HCT116 (cell line): ENCODE measurements around the gene FBXW8. TPM values are rescaled to one million over a fixed set of nuclear protein-coding genes. Genes with fewer than 3 reads are reported as not detected.
A peak's percentile ranks its signal among the peaks of the same experiment; 100 is the strongest.

ENCODE experiments used
- ATAC-seq: fragments of 200-7000 bp; cut with Tn5 transposase; 2 replicates; pipeline ENCODE4 v1.9.1; 2020; ENCODE audit warnings: mild to moderate bottlenecking, moderate library complexity
- BruUV-seq: library from RNA; stranded (reverse); fragments of 400-500 nt; replicated peaks from 2 replicates; lab custom pipeline; 2021; lab: Mats Ljungman, UMichigan
- CTCF ChIA-PET: fragments of 300-600 bp; sonication (Branson Sonifier 250); formaldehyde crosslinking; loops from one replicate; lab custom pipeline; 2021; ENCODE audit warnings: antibody characterized with exemption; lab: Charles Lee
- POLR2A ChIA-PET: fragments of 300-600, 350-600 bp; sonication (Branson Sonifier 250); formaldehyde crosslinking; loops from one replicate; lab custom pipeline; 2021; ENCODE audit warnings: antibody characterized with exemption; lab: Charles Lee
- RAD21 ChIA-PET, 2 experiments: fragments of 300-600 bp; sonication (Branson Sonifier 250); formaldehyde crosslinking; loops; one replicate each; lab custom pipeline; 2023; ENCODE audit warnings: low total read pairs in 2 of 2; ENCODE audit not compliant: uncharacterized antibody in 2 of 2, unreplicated experiment in 2 of 2, low non-redundant PET in 1 of 2; lab: Charles Lee
- DNase-seq: peaks from one replicate; pipeline ENCODE4 v3.0.0-alpha.2; 2010; ENCODE audit warnings: low read depth, low spot score
- H2AFZ ChIP-seq: fragments of 200-600 bp; shearing (Covaris generic), sonication (generic); 2 replicates; pipeline ENCODE4 v1.6.1; 2017; ENCODE audit warnings: low read depth, mixed run types, mixed read lengths, antibody characterized with exemption, low read length; ENCODE audit not compliant: poor library complexity, severe bottlenecking
- H3K27ac ChIP-seq: 2 replicates; pipeline ENCODE4 v1.5.1; 2012; ENCODE audit warnings: low read depth, low read length
- H3K27me3 ChIP-seq: fragments of 200-600 bp; sonication (generic); 2 replicates; pipeline ENCODE4 v1.6.1; 2016; ENCODE audit warnings: mixed run types, low read length, mixed read lengths; ENCODE audit not compliant: insufficient read depth
- H3K36me3 ChIP-seq, 2 experiments: fragments of 200-500 bp in 1 of 2; fragments of 200-600 bp in 1 of 2; sonication (Bioruptor generic) in 1 of 2; sonication (generic) in 1 of 2; 2 replicates each; pipeline versions ENCODE4 v1.5.1 to v1.6.1; 2014 to 2016; ENCODE audit warnings: low read length in 2 of 2, inconsistent platforms in 1 of 2, mixed read lengths in 1 of 2, mixed run types in 1 of 2; ENCODE audit not compliant: insufficient read depth in 2 of 2, control insufficient read depth in 1 of 2
- H3K4me1 ChIP-seq, 2 experiments: fragments of 200-600 bp in 1 of 2; sonication (generic) in 1 of 2; 2 replicates each; pipeline versions ENCODE4 v1.5.1 to v1.6.1; 2012 to 2017; ENCODE audit warnings: low read length in 2 of 2, inconsistent platforms in 1 of 2, mild to moderate bottlenecking in 1 of 2, mixed read lengths in 1 of 2, mixed run types in 1 of 2, moderate library complexity in 1 of 2; ENCODE audit not compliant: insufficient read depth in 2 of 2, control insufficient read depth in 1 of 2
- H3K4me2 ChIP-seq: fragments of 200-600 bp; sonication (generic); 2 replicates; pipeline ENCODE4 v1.6.1; 2017; ENCODE audit warnings: mixed run types, low read length, mixed read lengths
- H3K4me3 ChIP-seq, 2 experiments: fragments of 200-600 bp in 1 of 2; sonication (generic) in 1 of 2; replicated peaks in 1 of 2; 2 replicates each; pipeline ENCODE4 v1.5.1; 2011 to 2016; ENCODE audit warnings: low read length in 2 of 2, control low read depth in 1 of 2, low read depth in 1 of 2, mild to moderate bottlenecking in 1 of 2, mixed read lengths in 1 of 2, mixed run types in 1 of 2
- H3K79me2 ChIP-seq: fragments of 200-600 bp; sonication (generic); 2 replicates; pipeline ENCODE4 v1.6.1; 2017; ENCODE audit warnings: mild to moderate bottlenecking, mixed run types, low read length, moderate library complexity, mixed read lengths; ENCODE audit not compliant: insufficient read depth
- H3K9ac ChIP-seq: fragments of 200-600 bp; sonication (generic); 2 replicates; pipeline ENCODE4 v1.6.1; 2016; ENCODE audit warnings: low read length, mixed read lengths
- H3K9me2 ChIP-seq: fragments of 200-600 bp; sonication (generic), shearing (Covaris generic); 2 replicates; pipeline ENCODE4 v1.6.1; 2017; ENCODE audit warnings: mixed run types, mild to moderate bottlenecking, moderate library complexity; ENCODE audit not compliant: insufficient read depth
- H3K9me3 ChIP-seq, 2 experiments: fragments of 200-500 bp in 1 of 2; fragments of 200-600 bp in 1 of 2; sonication (Bioruptor generic) in 1 of 2; sonication (generic) in 1 of 2; 2 replicates each; pipeline ENCODE4 v1.6.1; 2014 to 2017; ENCODE audit warnings: low read length in 2 of 2, mixed read lengths in 2 of 2, inconsistent platforms in 1 of 2, low read depth in 1 of 2, mild to moderate bottlenecking in 1 of 2, mixed run types in 1 of 2, moderate library complexity in 1 of 2; ENCODE audit not compliant: control insufficient read depth in 1 of 2, insufficient read depth in 1 of 2
- H4K20me1 ChIP-seq: fragments of 200-600 bp; sonication (generic), shearing (Covaris generic); 2 replicates; pipeline ENCODE4 v1.6.1; 2017; ENCODE audit warnings: mixed run types, mild to moderate bottlenecking, moderate library complexity; ENCODE audit not compliant: insufficient read depth
- EZH2 ChIP-seq: fragments of 200-600 bp; sonication (generic); IDR thresholded peaks from 2 replicates; pipeline ENCODE4 v1.6.1; 2017; ENCODE audit warnings: antibody characterized with exemption, mixed run types
- EZH2phosphoT487 ChIP-seq: fragments of 200-600 bp; IDR thresholded peaks from 2 replicates; pipeline ENCODE4 v1.6.1; 2018; ENCODE audit warnings: antibody characterized with exemption, borderline replicate concordance
- POLR2A ChIP-seq: IDR thresholded peaks from 2 replicates; pipeline ENCODE4 v1.7.0; 2011; ENCODE audit warnings: borderline replicate concordance; ENCODE audit not compliant: insufficient read depth, insufficient read length; ENCODE audit errors: extremely low read depth
- RAD21 ChIP-seq: IDR thresholded peaks from 2 replicates; pipeline ENCODE4 v1.6.1; 2012; ENCODE audit warnings: low read depth, mild to moderate bottlenecking
- SP1 ChIP-seq: IDR thresholded peaks from 2 replicates; pipeline ENCODE4 v1.6.1; 2012; ENCODE audit warnings: low read depth
- SRF ChIP-seq: IDR thresholded peaks from 2 replicates; pipeline ENCODE4 v1.6.1; 2012; ENCODE audit warnings: low read depth
- TCF7L2 ChIP-seq: IDR thresholded peaks from 2 replicates; pipeline ENCODE4 v1.7.0; 2011; ENCODE audit warnings: borderline replicate concordance, inconsistent platforms; ENCODE audit not compliant: insufficient read depth, insufficient read length; ENCODE audit errors: extremely low read depth
- ZNF274 ChIP-seq: fragments of 200-500 bp; sonication (Bioruptor generic); IDR thresholded peaks from 2 replicates; pipeline ENCODE4 v1.6.1; 2014; ENCODE audit warnings: mild to moderate bottlenecking, low read depth, low read length, inconsistent platforms
- intact Hi-C: fragments of 100-400 bp; cut with micrococcal nuclease; formaldehyde crosslinking; loops from 2 replicates; pipeline ENCODE4 v1.10.0; 2022
- total RNA-seq: library from RNA; stranded (reverse); gene quantifications from one replicate; pipeline ENCODE4 v1.2.1, GENCODE V29; 2021; ENCODE audit not compliant: unreplicated experiment
- TF ChIP-seq, protein P1 (sequence below), 3 experiments: fragments of 200-600 bp in 1 of 3; sonication (generic) in 1 of 3; IDR thresholded peaks in 2 of 3; conservative IDR thresholded peaks in 1 of 3; 2 replicates each; pipeline ENCODE4 v1.5.1; 2012 to 2017; ENCODE audit warnings: low read depth in 2 of 3, low read length in 2 of 3, antibody characterized with exemption in 1 of 3, borderline replicate concordance in 1 of 3, control low read depth in 1 of 3, mild to moderate bottlenecking in 1 of 3, mixed read lengths in 1 of 3, mixed run types in 1 of 3, moderate library complexity in 1 of 3; ENCODE audit not compliant: insufficient read depth in 1 of 3
- TF ChIP-seq, protein P2 (sequence below): IDR thresholded peaks from 2 replicates; pipeline ENCODE4 v1.6.1; 2012

The FBXW8 gene
- total RNA-seq, 1 experiment from 2014 or later, result 14.6 TPM

DNA sequence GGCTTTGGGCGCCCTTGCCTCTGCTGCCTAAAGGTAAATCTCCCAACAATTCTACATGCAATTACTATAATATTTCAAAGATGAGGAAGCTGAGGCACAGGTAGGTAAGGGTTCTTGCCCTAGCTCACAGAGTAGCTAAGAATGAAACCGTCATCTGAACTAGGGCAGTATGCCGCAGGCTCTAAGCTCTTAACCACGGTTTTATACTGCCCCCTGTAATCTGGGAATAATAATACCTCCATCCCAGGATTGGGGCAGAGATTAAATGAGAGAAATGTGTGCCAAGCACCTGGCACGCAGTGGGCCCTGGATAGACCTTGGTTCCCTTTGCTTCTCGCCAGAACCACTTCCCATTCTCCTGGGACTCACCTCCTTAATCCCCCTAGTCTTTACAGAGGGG, 28.0 kb upstream of the FBXW8 start:
- no peaks in the 10 kb centered on the region for H4K20me1 ChIP-seq
- CTCF ChIA-PET, result interaction anchor here (0.6 to 1.9 kb wide), 5 partner anchors 8 to 179 kb away, joined by 3 to 17 read pairs (median 15); no protein-coding TSS in a partner anchor
- TF ChIP-seq, protein P1, sequence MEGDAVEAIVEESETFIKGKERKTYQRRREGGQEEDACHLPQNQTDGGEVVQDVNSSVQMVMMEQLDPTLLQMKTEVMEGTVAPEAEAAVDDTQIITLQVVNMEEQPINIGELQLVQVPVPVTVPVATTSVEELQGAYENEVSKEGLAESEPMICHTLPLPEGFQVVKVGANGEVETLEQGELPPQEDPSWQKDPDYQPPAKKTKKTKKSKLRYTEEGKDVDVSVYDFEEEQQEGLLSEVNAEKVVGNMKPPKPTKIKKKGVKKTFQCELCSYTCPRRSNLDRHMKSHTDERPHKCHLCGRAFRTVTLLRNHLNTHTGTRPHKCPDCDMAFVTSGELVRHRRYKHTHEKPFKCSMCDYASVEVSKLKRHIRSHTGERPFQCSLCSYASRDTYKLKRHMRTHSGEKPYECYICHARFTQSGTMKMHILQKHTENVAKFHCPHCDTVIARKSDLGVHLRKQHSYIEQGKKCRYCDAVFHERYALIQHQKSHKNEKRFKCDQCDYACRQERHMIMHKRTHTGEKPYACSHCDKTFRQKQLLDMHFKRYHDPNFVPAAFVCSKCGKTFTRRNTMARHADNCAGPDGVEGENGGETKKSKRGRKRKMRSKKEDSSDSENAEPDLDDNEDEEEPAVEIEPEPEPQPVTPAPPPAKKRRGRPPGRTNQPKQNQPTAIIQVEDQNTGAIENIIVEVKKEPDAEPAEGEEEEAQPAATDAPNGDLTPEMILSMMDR (IDR thresholded peaks at IDR 0.05 in 2 of 3, conservative IDR thresholded peaks at IDR 0.05 in 1 of 3; ENCODE audit: borderline replicate concordance in 1 of 3, insufficient read depth in 1 of 3, low read depth in 2 of 3, low read length in 2 of 3), result peak in 2 of 3 experiments; percentile 43 to 74; a peak in 4 of 6 replicates
- peak; percentile 83 for TF ChIP-seq RAD21
- TF ChIP-seq SRF, result no peak
- TF ChIP-seq, protein P2, sequence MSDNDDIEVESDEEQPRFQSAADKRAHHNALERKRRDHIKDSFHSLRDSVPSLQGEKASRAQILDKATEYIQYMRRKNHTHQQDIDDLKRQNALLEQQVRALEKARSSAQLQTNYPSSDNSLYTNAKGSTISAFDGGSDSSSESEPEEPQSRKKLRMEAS, result no peak

DNA sequence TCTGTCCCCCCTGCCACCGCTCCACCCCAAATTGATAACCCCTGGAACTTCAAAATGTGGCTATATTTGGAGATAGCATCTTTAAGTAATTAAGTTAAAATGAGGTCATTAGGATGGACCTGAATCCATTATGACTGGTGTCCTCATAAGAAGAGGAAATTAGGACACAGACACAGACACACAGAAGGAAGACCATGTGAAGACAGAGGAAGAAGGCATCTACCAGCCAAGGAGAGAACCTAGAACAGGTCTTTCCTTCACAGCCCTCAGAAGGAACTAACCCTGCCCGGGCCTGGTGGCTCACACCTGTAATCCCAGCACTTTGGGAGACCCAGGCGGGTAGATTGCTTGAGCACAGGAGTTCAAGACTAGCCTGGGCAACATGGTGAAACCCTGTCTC, 25.9 kb upstream of the FBXW8 start:
- ChIA-PET CTCF (no interaction called here), RAD21 (no interaction called here), POLR2A (no interaction called here)
- peaks cover 5 to 14% of the 10 kb centered on the region in 2 experiments; a peak in 3 of 4 replicates for H3K4me1 ChIP-seq
- no peaks in the 10 kb centered on the region for H3K79me2 ChIP-seq
- H3K4me2 ChIP-seq, result no peak overlapping the region
- no TSS peak for BruUV-seq
- H3K9me3 ChIP-seq, result no peaks in the 10 kb centered on the region
- intact Hi-C loops, result no loop called here
- no peak for DNase-seq
- H3K36me3 ChIP-seq, result no peaks in the 10 kb centered on the region
- no peaks in the 10 kb centered on the region for H3K27me3 ChIP-seq
- no peak for ATAC-seq
- H2AFZ ChIP-seq, result no peak overlapping the region
- no peak overlapping the region for H3K9ac ChIP-seq
- no peaks in the 10 kb centered on the region for H4K20me1 ChIP-seq
- no peak overlapping the region for H3K27ac ChIP-seq
- H3K4me3 ChIP-seq, result no peak overlapping the region
- TF ChIP-seq EZH2phosphoT487, result no peak
- TF ChIP-seq TCF7L2, result no peak
- TF ChIP-seq ZNF274, result no peak
- TF ChIP-seq, protein P2, result no peak
- TF ChIP-seq EZH2, result no peak
- TF ChIP-seq POLR2A, result no peak
- no peak for TF ChIP-seq SP1
- H3K9me2 ChIP-seq, result no peaks in the 10 kb centered on the region

More for the DNA sequence above, 28.0 kb upstream of the FBXW8 start:
- no peaks in the 10 kb centered on the region for H3K9me2 ChIP-seq
- intact Hi-C loops, result loop anchor here (2.0 kb wide), 1 partner anchor 180 kb away; no protein-coding TSS in a partner anchor
- no peak overlapping the region for H3K27ac ChIP-seq
- H2AFZ ChIP-seq, result no peak overlapping the region
- H3K4me2 ChIP-seq, result no peak overlapping the region
- H3K4me3 ChIP-seq, result no peak overlapping the region
- no peaks in the 10 kb centered on the region for H3K36me3 ChIP-seq
- H3K79me2 ChIP-seq, result no peaks in the 10 kb centered on the region
- H3K9me3 ChIP-seq, result no peaks in the 10 kb centered on the region
- no peaks in the 10 kb centered on the region for H3K27me3 ChIP-seq
- ATAC-seq, result no peak
- RAD21 ChIA-PET, result interaction anchor here (0.6 kb wide), 3 partner anchors 28 to 174 kb away, joined by 3 to 4 read pairs (median 3); no protein-coding TSS in a partner anchor
- BruUV-seq, result no TSS peak
- no peak overlapping the region for H3K9ac ChIP-seq
- POLR2A ChIA-PET, result no interaction called here
- H3K4me1 ChIP-seq, result peaks cover 14 to 32% of the 10 kb centered on the region in 2 experiments; a peak in 3 of 4 replicates
- DNase-seq, result no peak
